Breast epithelium (tissue), 3 donors: ENCODE results near the gene RPL18.

Source experiments
- POLR2A ChIP-seq: fragments of 450-650 bp; IDR thresholded peaks from one replicate; pipeline ENCODE4 v1.6.1; 2016; ENCODE audit warnings: antibody characterized with exemption, mild to moderate bottlenecking, moderate library complexity
- POLR2AphosphoS5 ChIP-seq, 3 donors: sonication (generic); formaldehyde crosslinking; IDR thresholded peaks; one replicate each; pipeline ENCODE4 v1.6.1; 2017; ENCODE audit warnings: antibody characterized with exemption in 3 of 3
- TF ChIP-seq, protein P1 (sequence below), 3 donors: fragments of 450-650 bp; IDR thresholded peaks; one replicate each; pipeline ENCODE4 v1.5.1; 2016 to 2017; ENCODE audit warnings: antibody characterized with exemption in 3 of 3, mild to moderate bottlenecking in 3 of 3, moderate library complexity in 3 of 3

DNA sequence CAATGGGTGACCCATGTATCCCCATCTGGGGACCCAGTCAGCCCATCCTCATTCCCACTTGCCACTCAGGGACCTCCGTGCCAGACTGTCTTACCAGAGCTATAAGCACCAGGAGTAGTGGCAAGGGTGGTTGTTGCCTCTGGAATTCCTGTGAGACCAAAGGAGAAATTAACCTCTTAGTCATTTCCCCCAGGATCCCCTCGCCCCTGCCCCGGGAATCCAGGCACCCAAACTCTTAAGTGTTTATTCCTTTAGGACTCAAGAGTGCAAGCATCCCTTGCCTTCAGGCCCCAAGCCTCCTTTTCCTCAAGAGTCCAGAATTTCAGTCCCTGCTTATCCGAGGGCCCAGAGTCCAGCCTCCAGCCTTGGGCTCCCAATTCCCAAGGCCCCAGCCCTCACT lies 44.7 kb upstream of the RPL18 start:
- TF ChIP-seq, protein P1, sequence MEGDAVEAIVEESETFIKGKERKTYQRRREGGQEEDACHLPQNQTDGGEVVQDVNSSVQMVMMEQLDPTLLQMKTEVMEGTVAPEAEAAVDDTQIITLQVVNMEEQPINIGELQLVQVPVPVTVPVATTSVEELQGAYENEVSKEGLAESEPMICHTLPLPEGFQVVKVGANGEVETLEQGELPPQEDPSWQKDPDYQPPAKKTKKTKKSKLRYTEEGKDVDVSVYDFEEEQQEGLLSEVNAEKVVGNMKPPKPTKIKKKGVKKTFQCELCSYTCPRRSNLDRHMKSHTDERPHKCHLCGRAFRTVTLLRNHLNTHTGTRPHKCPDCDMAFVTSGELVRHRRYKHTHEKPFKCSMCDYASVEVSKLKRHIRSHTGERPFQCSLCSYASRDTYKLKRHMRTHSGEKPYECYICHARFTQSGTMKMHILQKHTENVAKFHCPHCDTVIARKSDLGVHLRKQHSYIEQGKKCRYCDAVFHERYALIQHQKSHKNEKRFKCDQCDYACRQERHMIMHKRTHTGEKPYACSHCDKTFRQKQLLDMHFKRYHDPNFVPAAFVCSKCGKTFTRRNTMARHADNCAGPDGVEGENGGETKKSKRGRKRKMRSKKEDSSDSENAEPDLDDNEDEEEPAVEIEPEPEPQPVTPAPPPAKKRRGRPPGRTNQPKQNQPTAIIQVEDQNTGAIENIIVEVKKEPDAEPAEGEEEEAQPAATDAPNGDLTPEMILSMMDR (IDR thresholded peaks at IDR 0.05): no peak
- TF ChIP-seq POLR2A (no peak), POLR2AphosphoS5 (IDR thresholded peaks at IDR 0.05) (no peak)
